ENCODE data around the gene CCDC188.

DNA sequence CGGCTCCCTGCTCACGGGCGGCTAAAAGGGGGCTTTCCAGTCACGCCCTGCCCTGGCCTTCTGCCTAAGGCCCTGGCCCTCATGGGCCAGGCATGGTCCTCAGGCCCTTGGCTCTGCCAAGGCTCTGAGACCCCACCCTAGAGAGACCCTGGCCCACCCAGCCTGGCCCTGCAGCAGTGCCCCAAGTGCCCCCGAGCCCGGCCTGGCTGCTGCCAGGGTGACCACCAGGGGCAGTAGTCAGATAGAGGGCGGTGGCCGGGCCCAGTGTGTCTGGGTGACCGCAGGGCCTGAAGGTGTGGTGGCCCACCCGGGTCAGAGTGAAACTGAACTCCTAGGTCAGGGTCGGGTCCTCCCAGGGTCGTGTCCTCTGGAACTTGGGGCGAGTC is 29.4 kb upstream of the CCDC188 start:
- TF ChIP-seq, protein P1, sequence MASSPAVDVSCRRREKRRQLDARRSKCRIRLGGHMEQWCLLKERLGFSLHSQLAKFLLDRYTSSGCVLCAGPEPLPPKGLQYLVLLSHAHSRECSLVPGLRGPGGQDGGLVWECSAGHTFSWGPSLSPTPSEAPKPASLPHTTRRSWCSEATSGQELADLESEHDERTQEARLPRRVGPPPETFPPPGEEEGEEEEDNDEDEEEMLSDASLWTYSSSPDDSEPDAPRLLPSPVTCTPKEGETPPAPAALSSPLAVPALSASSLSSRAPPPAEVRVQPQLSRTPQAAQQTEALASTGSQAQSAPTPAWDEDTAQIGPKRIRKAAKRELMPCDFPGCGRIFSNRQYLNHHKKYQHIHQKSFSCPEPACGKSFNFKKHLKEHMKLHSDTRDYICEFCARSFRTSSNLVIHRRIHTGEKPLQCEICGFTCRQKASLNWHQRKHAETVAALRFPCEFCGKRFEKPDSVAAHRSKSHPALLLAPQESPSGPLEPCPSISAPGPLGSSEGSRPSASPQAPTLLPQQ (tag by site-specific recombination; IDR thresholded peaks at IDR 0.05) = no peak
- TF ChIP-seq, protein P2, sequence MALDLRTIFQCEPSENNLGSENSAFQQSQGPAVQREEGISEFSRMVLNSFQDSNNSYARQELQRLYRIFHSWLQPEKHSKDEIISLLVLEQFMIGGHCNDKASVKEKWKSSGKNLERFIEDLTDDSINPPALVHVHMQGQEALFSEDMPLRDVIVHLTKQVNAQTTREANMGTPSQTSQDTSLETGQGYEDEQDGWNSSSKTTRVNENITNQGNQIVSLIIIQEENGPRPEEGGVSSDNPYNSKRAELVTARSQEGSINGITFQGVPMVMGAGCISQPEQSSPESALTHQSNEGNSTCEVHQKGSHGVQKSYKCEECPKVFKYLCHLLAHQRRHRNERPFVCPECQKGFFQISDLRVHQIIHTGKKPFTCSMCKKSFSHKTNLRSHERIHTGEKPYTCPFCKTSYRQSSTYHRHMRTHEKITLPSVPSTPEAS (tag by site-specific recombination; IDR thresholded peaks at IDR 0.05) = no peak
